HepG2 (cell line): ENCODE results near the gene HPCAL1. TPM values are rescaled to one million over a fixed set of nuclear protein-coding genes. Genes with fewer than 3 reads are reported as not detected.

Experiments
- ATF2 ChIP-seq: sonication (generic); formaldehyde crosslinking; IDR thresholded peaks from 2 replicates; pipeline ENCODE4 v1.4.0; 2020; ENCODE audit warnings: missing genetic modification reagents
- DPF2 ChIP-seq: sonication (generic); formaldehyde crosslinking; IDR thresholded peaks from 2 replicates; pipeline ENCODE4 v1.4.0; 2020; ENCODE audit warnings: mild to moderate bottlenecking, low read depth, missing genetic modification reagents, borderline replicate concordance
- HOXA5 ChIP-seq: sonication (generic); formaldehyde crosslinking; IDR thresholded peaks from 2 replicates; pipeline ENCODE4 v1.4.0; 2020; ENCODE audit warnings: missing genetic modification reagents
- KAT7 ChIP-seq: IDR thresholded peaks from 2 replicates; pipeline ENCODE4 v1.6.1; 2018; ENCODE audit warnings: borderline replicate concordance, missing compliant biosample characterization
- KDM2A ChIP-seq: sonication (generic); formaldehyde crosslinking; IDR thresholded peaks from 2 replicates; pipeline ENCODE4 v1.4.0; 2020; ENCODE audit warnings: low read depth, missing genetic modification reagents, borderline replicate concordance
- KMT2A ChIP-seq: sonication (generic); formaldehyde crosslinking; IDR thresholded peaks from 2 replicates; pipeline ENCODE4 v1.4.0; 2020; ENCODE audit warnings: missing genetic modification reagents
- MBNL3 ChIP-seq: fragments of 250-450 bp; sonication (Bioruptor Pico); conservative IDR thresholded peaks from 2 replicates; pipeline ENCODE4 v1.8.0; 2022; ENCODE audit warnings: mild to moderate bottlenecking, inconsistent platforms
- MED13 ChIP-seq: sonication (generic); formaldehyde crosslinking; IDR thresholded peaks from 2 replicates; pipeline ENCODE4 v1.5.0; 2020; ENCODE audit warnings: missing genetic modification reagents
- MTA1 ChIP-seq: sonication (generic); formaldehyde crosslinking; IDR thresholded peaks from 2 replicates; pipeline ENCODE4 v1.4.0; 2020; ENCODE audit warnings: missing genetic modification reagents, mild to moderate bottlenecking, borderline replicate concordance
- MXD4 ChIP-seq: IDR thresholded peaks from 2 replicates; pipeline ENCODE4 v1.6.1; 2016; ENCODE audit warnings: mild to moderate bottlenecking, missing biosample characterization, missing genetic modification reagents
- POLR2A ChIP-seq, 2 experiments: IDR thresholded peaks; 2 replicates each; pipeline ENCODE4 v1.6.1; 2011; ENCODE audit warnings: low read depth in 2 of 2, low read length in 2 of 2, mild to moderate bottlenecking in 1 of 2, moderate library complexity in 1 of 2; ENCODE audit not compliant: insufficient read depth in 1 of 2
- SIN3A ChIP-seq: IDR thresholded peaks from 2 replicates; pipeline ENCODE4 v1.6.1; 2011; ENCODE audit warnings: low read depth, mild to moderate bottlenecking, control low read depth, low read length, borderline replicate concordance
- SMAD9 ChIP-seq: sonication (generic); formaldehyde crosslinking; IDR thresholded peaks from 2 replicates; pipeline ENCODE4 v1.5.1; 2020; ENCODE audit warnings: mild to moderate bottlenecking, missing genetic modification reagents
- SRSF4 ChIP-seq: fragments of 200-400 bp; formaldehyde crosslinking; IDR thresholded peaks from one replicate; pipeline ENCODE4 v1.6.1; 2018; ENCODE audit warnings: mild to moderate bottlenecking, low read depth, low read length, moderate library complexity; ENCODE audit not compliant: poor library complexity, severe bottlenecking
- STAT5B ChIP-seq: sonication (generic); formaldehyde crosslinking; IDR thresholded peaks from 2 replicates; pipeline ENCODE4 v1.4.0; 2020; ENCODE audit warnings: missing genetic modification reagents
- SYNCRIP ChIP-seq: fragments of 200-400 bp; formaldehyde crosslinking; IDR thresholded peaks from 2 replicates; pipeline ENCODE4 v1.6.1; 2018; ENCODE audit warnings: mild to moderate bottlenecking, low read depth, low read length; ENCODE audit not compliant: insufficient read depth
- ZBTB7B ChIP-seq: sonication (generic); formaldehyde crosslinking; IDR thresholded peaks from 2 replicates; pipeline ENCODE4 v1.4.0; 2020; ENCODE audit warnings: missing genetic modification reagents
- ZFP36 ChIP-seq: fragments of 150-350 bp; IDR thresholded peaks from 2 replicates; pipeline ENCODE4 v1.6.1; 2018; ENCODE audit warnings: borderline replicate concordance, low read length, low read depth; ENCODE audit not compliant: partially characterized antibody
- ZFYVE20 ChIP-seq: sonication (generic); formaldehyde crosslinking; IDR thresholded peaks from 2 replicates; pipeline ENCODE4 v1.8.0; 2023; ENCODE audit warnings: low read depth, mild to moderate bottlenecking, moderate library complexity, missing genetic modification reagents, borderline replicate concordance
- ZMYM3 ChIP-seq: sonication (generic); formaldehyde crosslinking; IDR thresholded peaks from 2 replicates; pipeline ENCODE4 v1.5.1; 2020; ENCODE audit warnings: mild to moderate bottlenecking, missing genetic modification reagents
- ZNF337 ChIP-seq: sonication (generic); formaldehyde crosslinking; IDR thresholded peaks from 2 replicates; pipeline ENCODE4 v1.5.1; 2020; ENCODE audit warnings: missing genetic modification reagents, low read depth, mild to moderate bottlenecking, borderline replicate concordance
- ZNF496 ChIP-seq: sonication (generic); formaldehyde crosslinking; IDR thresholded peaks from 2 replicates; pipeline ENCODE4 v1.8.1; 2023; ENCODE audit warnings: mild to moderate bottlenecking, moderate library complexity, missing genetic modification reagents; ENCODE audit not compliant: insufficient replicate concordance
- ZNF513 ChIP-seq: sonication (generic); formaldehyde crosslinking; conservative IDR thresholded peaks from 2 replicates; pipeline ENCODE4 v1.5.0; 2020; ENCODE audit warnings: missing genetic modification reagents
- ZNF629 ChIP-seq: sonication (generic); formaldehyde crosslinking; conservative IDR thresholded peaks from 2 replicates; pipeline ENCODE4 v1.5.0; 2020; ENCODE audit warnings: missing genetic modification reagents
- ZNF691 ChIP-seq: sonication (generic); formaldehyde crosslinking; IDR thresholded peaks from 2 replicates; pipeline ENCODE4 v1.4.0; 2020; ENCODE audit warnings: missing genetic modification reagents, low read depth, mild to moderate bottlenecking, borderline replicate concordance
- ZNF816 ChIP-seq: sonication (generic); formaldehyde crosslinking; IDR thresholded peaks from 2 replicates; pipeline ENCODE4 v1.8.0; 2022; ENCODE audit warnings: missing genetic modification reagents, mild to moderate bottlenecking, borderline replicate concordance
- ZNF883 ChIP-seq: sonication (generic); formaldehyde crosslinking; IDR thresholded peaks from 2 replicates; pipeline ENCODE4 v1.5.1; 2020; ENCODE audit warnings: mild to moderate bottlenecking, missing genetic modification reagents; ENCODE audit errors: not compliant biosample characterization
- polyA plus RNA-seq, 8 experiments: library from polyadenylated mRNA; depleted of rRNA in 3 of 8; stranded (reverse) in 7 of 8; unstranded in 1 of 8; fragments of >200 nt; fragmentation: Illumina TruSeq in 4 of 8; extraction: Trizol in 4 of 8; gene quantifications; 2 replicates each; pipeline versions ENCODE4 v1.2.1 to v1.2.3, GENCODE V29; 2011 to 2016; ENCODE audit warnings: low read depth in 4 of 8, missing spikeins in 1 of 8, mixed read lengths in 1 of 8; ENCODE audit not compliant: insufficient read depth in 1 of 8
- total RNA-seq, 5 experiments: library from RNA; depleted of rRNA; stranded (reverse); fragments of >200 nt; fragmentation: Illumina TruSeq; extraction: Trizol; gene quantifications; 2 replicates each; pipeline ENCODE4 v1.2.3, GENCODE V29; 2016; ENCODE audit warnings: low read depth in 1 of 5

Gene HPCAL1
- total and polyA plus RNA-seq, 2 of the 13 experiments (the other 11 are each of a cell fraction or from before 2014, with no cell fraction given), result 29.5 to 29.9 TPM

GRCh38 chr2:10325278-10326145, 22.8 kb downstream of the HPCAL1 start (continued):
- TF ChIP-seq ATF2 (CRISPR knock-in tag), result no peak
- 0 out of 2 replicates have a peak, but pooled peaks have one; percentile 66 for TF ChIP-seq SIN3A
- TF ChIP-seq ZNF883 (CRISPR knock-in tag), result no peak
- peak in 1 of 2 experiments; percentile 47; a peak in 1 of 4 replicates for TF ChIP-seq POLR2A (IDR thresholded peaks at IDR 0.05; ENCODE audit: insufficient read depth in 1 of 2, low read depth in 2 of 2, low read length in 2 of 2)
- peak; percentile 74; the same call in 1 of the 2 replicates for TF ChIP-seq ZNF337 (CRISPR knock-in tag)
- TF ChIP-seq SRSF4, result no peak
- TF ChIP-seq MXD4 (CRISPR knock-in tag), result peak; percentile 58
- TF ChIP-seq ZNF691, result peak; percentile 83; the same call in 1 of the 2 replicates
- no peak for TF ChIP-seq HOXA5 (CRISPR knock-in tag)
- TF ChIP-seq KAT7, result no peak
- TF ChIP-seq SYNCRIP, result no peak
- TF ChIP-seq MTA1 (CRISPR knock-in tag), result no peak
- peak; percentile 82 for TF ChIP-seq ZMYM3 (CRISPR knock-in tag)
- TF ChIP-seq STAT5B, result no peak
- no peak for TF ChIP-seq MBNL3 (CRISPR knock-in tag)
- peak; percentile 42; the same call in 1 of the 2 replicates for TF ChIP-seq KDM2A (CRISPR knock-in tag)
- TF ChIP-seq ZNF496, result no peak
- no peak for TF ChIP-seq ZFP36
- TF ChIP-seq SMAD9 (CRISPR knock-in tag), result peak; percentile 23; the same call in 1 of the 2 replicates
- no peak for TF ChIP-seq ZNF816 (CRISPR knock-in tag)
- TF ChIP-seq KMT2A (CRISPR knock-in tag), result peak; percentile 70
- TF ChIP-seq ZNF513 (CRISPR knock-in tag), result no peak
- no peak for TF ChIP-seq ZBTB7B
- TF ChIP-seq ZFYVE20 (CRISPR knock-in tag), result no peak
- TF ChIP-seq ZNF629 (CRISPR knock-in tag), result no peak
- no peak for TF ChIP-seq MED13
- TF ChIP-seq DPF2, result no peak; the same call in 1 of the 2 replicates
